ENCODE results near the gene NAALADL2.

- TF ChIP-seq POLR2A (IDR thresholded peaks at IDR 0.05): no peak
- no peak for TF ChIP-seq CTCF (IDR thresholded peaks at IDR 0.05)
Observed at GRCh38 chr3:175029828-175030227, 170.7 kb downstream of the NAALADL2 start.
